GM21825 (cell line): ENCODE data around the gene ATXN1.

Source experiments
- ATAC-seq: cut with Tn5 transposase; IDR thresholded peaks from one replicate; pipeline ENCODE4 v1.9.1; 2021; ENCODE audit warnings: mild to moderate bottlenecking, moderate library complexity; ENCODE audit not compliant: unreplicated experiment

ATXN1 gene

GRCh38 chr6:16683641-16684194, 77.5 kb downstream of the ATXN1 start:
- no peak for ATAC-seq

- no peak for ATAC-seq
Measured at GRCh38 chr6:16681260-16681873, 79.9 kb downstream of the ATXN1 start.

- ATAC-seq: no peak
Measured at GRCh38 chr6:16679050-16679449, 82.2 kb downstream of the ATXN1 start.

GRCh38 chr6:16677458-16677857, 83.8 kb downstream of the ATXN1 start:
- ATAC-seq: no peak

- no peak for ATAC-seq
Measured at GRCh38 chr6:16676978-16677377, 84.3 kb downstream of the ATXN1 start.

- no peak for ATAC-seq
Measured at GRCh38 chr6:16676376-16676775, 84.9 kb downstream of the ATXN1 start.

- ATAC-seq: no peak
Measured at GRCh38 chr6:16674801-16675392, 86.4 kb downstream of the ATXN1 start.

- ATAC-seq: no peak
Measured at GRCh38 chr6:16673011-16673797, 88.1 kb downstream of the ATXN1 start.

- ATAC-seq: no peak
Measured at GRCh38 chr6:16671302-16672289, 89.7 kb downstream of the ATXN1 start.

GRCh38 chr6:16670617-16671051, 90.6 kb downstream of the ATXN1 start:
- ATAC-seq: peak; percentile 43

- peak; percentile 64 for ATAC-seq
Measured at GRCh38 chr6:16670183-16670582, 91.1 kb downstream of the ATXN1 start.

GRCh38 chr6:16669227-16669626, 92.0 kb downstream of the ATXN1 start:
- no peak for ATAC-seq

GRCh38 chr6:16667509-16667908, 93.8 kb downstream of the ATXN1 start:
- ATAC-seq: no peak

GRCh38 chr6:16665992-16666391, 95.3 kb downstream of the ATXN1 start:
- no peak for ATAC-seq

GRCh38 chr6:16665182-16665581, 96.1 kb downstream of the ATXN1 start:
- ATAC-seq: no peak

- no peak for ATAC-seq
Measured at GRCh38 chr6:16663901-16664300, 97.4 kb downstream of the ATXN1 start.

- ATAC-seq: no peak
Measured at GRCh38 chr6:16660157-16660497, 101.1 kb downstream of the ATXN1 start.

GRCh38 chr6:16659466-16660156, 101.6 kb downstream of the ATXN1 start:
- ATAC-seq: no peak

- ATAC-seq: no peak
Measured at GRCh38 chr6:16658348-16659034, 102.8 kb downstream of the ATXN1 start.

GRCh38 chr6:16657768-16658167, 103.5 kb downstream of the ATXN1 start:
- peak; percentile 38 for ATAC-seq
